CD4-positive, alpha-beta T cell treated with Interleukin-1 beta for 1 hour (primary cell): ENCODE data around the gene NLK.
"Not testable (repeated sequence)": the region's sequence is repeated elsewhere in the genome, so short reads cannot be mapped to it uniquely, and the experiment has no call there.

Experiments
- DNase-seq, 2 donors: peaks; one replicate each; pipeline ENCODE4 v3.0.0-alpha.2; 2020 to 2022

NLK gene

DNA sequence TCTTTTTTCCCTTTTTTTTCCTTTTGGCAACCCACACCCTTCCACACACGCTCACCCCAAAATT lies at the start of gene NLK:
Gene NLK, plus strand, starts transcription at position 21 of the 64 bp plus-strand sequence. CDS start 197 bp downstream, outside the sequence.
- no peak for DNase-seq

DNA sequence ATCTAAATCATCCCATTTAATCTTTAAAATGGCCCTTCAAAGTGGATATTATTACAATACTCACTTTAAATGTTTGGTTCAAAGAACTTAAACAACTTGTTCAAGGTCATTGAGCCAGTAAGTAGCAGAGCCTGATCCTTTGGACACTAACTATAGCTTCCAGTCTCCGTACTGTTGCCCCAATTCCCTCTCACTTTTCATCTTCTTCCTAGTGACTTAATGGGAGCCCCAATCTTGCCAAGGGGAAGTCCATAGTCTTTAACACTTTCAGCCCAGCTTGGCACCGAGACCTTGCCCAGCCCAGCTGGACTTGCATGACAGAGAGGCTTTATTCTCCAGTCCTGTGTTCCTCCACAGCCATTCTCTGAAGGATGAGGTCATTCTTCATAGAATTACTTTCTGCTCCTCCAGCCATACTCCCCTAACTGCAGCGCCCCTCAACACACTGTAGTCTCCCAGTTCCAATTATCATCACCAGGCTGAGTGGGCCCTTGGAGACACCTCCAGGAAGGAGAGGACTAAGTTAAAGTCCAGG lies 49.2 kb upstream of the NLK start:
- DNase-seq: no peak

GRCh38 chr17:27993723-27994310 lies 48.7 kb upstream of the NLK start:
- no peak for DNase-seq

- DNase-seq: no peak
Measured at GRCh38 chr17:27994586-27994985, 47.9 kb upstream of the NLK start.

GRCh38 chr17:27995554-27995953 lies 46.9 kb upstream of the NLK start:
- no peak for DNase-seq

- DNase-seq: no peak
Measured at GRCh38 chr17:27996202-27997043, 46.1 kb upstream of the NLK start.

DNA sequence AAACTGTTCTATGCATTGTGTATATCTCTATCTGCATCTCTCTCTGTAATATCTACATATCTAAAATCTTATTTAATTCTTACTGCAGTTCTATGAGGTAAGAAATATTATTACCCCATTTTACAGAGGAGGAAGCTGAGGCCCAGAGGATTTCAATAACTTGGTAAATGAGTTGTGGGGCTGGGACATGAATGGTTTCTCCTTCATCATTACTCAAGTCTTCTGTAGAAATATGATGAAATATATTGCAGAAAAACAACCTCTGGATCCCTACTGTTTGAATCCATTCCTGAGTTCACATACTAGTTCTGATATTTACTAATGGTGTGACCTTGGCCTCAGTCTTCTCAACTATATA lies 45.5 kb upstream of the NLK start:
- DNase-seq: no peak

- no peak for DNase-seq
Measured at GRCh38 chr17:27997522-27997921, 45.0 kb upstream of the NLK start.

GRCh38 chr17:28001149-28001548 lies 41.3 kb upstream of the NLK start:
- no peak for DNase-seq

- no peak for DNase-seq
Measured at GRCh38 chr17:28004344-28004743, 38.1 kb upstream of the NLK start.

DNA sequence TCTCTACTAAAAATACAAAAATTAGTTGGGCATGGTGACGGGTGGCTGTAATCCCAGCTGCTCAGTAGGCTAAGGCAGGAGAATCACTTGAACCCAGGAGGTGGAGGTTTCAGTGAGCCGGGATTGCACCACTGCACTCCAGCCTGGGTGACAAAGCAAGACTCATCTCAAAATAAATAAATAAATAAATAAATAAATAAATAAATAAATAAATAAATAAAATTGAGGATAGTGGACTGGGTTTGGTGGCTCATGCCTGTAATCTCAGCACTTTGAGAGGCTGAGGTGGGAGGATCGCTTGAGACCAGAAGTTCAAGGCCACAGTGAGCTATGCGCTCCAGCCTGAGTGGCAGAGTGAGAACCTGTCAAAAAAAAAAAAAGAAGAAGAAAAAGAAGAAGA lies 34.6 kb upstream of the NLK start:
- not testable (repeated sequence) for DNase-seq

GRCh38 chr17:28008513-28008912 lies 34.0 kb upstream of the NLK start:
- no peak for DNase-seq

- DNase-seq: no peak
Measured at GRCh38 chr17:28010406-28010805, 32.1 kb upstream of the NLK start.

GRCh38 chr17:28018439-28019070 lies 23.9 kb upstream of the NLK start:
- DNase-seq: no peak

- DNase-seq: no peak
Measured at GRCh38 chr17:28020515-28020914, 22.0 kb upstream of the NLK start.

DNA sequence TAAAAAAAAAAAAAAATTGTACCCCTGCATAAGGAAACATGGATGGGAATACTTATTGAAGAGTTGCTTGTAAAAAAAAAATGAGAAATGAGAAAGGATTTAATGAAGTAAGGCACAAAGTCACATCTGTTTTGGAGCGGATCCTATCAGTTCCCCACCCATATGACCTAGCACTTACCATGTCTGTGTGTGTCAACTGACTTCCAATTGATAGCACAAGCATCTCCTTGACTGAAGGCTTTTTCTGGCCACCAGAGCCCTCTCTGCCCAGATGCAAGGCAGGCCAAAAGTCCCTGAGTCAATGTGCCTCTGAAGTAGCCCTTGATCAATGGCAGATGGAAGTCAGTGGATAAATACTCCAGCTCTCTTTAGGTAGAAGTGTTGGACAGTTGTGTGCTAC lies 13.4 kb upstream of the NLK start:
- DNase-seq: no peak

GRCh38 chr17:28030386-28030785 lies 12.1 kb upstream of the NLK start:
- no peak for DNase-seq

DNA sequence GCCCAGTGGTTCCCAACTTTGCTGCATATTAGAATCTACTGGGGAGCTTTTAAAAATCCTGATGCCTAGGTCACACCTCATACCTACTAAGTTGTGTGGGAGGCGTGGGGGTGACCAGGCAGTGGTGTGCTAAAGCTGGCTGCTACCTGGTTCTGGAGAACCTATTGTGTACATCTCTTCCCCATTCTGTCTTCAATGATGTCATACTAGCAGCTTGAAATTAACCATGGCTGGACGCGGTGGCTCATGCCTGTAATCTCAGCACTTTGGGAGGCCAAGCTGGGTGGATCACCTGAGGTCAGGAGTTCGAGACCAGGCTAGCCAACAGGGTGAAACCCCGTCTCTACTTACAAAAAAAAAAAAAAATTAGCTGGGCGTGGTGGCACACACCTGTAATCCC lies 11.3 kb upstream of the NLK start:
- DNase-seq: no peak

DNA sequence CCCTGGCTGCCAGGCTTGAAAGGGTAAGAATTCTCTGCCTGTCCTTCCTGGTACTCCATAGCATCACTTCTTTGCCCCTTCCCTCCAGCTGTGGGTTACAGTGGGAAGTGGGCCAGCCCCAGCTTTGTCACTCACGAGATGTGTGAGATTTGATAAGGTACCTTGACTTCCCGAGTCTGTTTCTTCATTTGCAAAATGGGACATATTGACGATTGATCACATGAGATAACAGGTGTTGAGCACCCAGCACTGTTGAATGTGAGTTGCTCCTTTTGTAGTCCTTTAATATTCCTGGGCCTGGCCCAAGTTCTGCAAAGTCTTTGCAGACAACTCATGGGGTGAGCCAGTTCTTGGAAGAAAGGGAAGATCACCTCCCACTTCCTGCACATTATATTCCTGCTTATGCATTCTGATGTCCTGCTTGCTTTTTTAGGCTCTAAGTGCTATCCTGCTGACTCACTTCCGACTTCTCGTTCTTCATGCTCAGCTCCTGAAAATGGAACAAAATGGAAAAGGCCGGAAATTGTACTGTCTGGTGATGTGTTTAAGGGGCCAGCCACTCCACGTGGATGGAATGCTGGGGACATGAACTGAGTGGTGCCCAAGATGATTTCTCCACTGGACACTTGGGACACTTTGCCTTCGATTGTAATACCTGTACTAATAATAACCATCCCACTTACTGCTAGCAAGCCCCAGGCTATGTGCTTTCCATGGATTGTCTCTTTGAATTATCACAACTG lies 8.3 kb upstream of the NLK start:
- DNase-seq: no peak

DNA sequence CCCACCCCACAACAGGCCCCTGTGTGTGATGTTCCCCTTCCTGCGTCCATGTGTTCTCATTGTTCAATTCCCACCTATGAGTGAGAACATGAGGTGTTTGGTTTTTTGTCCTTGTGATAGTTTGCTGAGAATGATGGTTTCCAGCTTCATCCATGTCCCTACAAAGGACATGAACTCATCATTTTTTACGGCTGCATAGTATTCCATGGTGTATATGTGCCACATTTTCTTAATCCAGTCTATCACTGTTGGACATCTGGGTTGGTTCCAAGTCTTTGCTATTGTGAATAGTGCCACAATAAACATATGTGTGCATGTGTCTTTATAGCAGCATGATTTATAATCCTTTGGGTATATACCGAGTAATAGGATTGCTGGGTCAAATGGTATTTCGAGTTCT lies 7.0 kb upstream of the NLK start:
- DNase-seq: not testable (repeated sequence)

DNA sequence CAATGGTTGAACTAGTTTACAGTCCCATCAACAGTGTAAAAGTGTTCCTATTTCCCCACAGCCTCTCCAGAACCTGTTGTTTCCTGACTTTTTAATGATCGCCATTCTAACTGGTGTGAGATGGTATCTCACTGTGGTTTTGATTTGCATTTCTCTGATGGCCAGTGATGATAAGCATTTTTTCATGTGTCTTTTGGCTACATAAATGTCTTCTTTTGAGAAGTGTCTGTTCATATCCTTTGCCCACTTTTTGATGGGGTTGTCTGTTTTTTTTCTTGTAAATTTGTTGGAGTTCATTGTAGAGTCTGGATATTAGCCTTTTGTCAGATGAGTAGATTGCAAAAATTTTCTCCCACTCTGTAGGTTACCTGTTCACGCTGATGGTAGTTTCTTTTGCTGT lies 6.6 kb upstream of the NLK start:
- DNase-seq: not testable (repeated sequence)

- no peak for DNase-seq
Measured at GRCh38 chr17:28038802-28039201, 3.7 kb upstream of the NLK start.

DNA sequence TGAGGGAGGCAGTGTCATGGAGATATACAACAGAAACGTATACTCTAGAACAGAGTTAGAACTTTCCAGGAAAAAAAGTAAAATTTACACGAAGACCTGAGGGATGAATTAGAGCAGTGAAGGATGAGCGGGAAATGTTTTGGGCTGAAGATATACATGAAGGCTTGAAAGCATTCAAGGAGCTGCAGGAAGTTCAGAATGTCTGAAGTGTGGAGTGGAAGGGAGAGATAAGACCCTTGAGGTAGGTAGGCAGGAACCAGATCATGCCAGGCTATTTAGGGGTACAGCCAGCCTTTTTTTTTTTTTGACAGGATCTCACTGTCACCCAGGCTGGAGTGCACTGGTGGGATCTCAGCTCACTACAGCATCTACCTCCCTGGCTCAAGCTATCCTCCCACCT lies 3.2 kb upstream of the NLK start:
- DNase-seq: no peak

DNA sequence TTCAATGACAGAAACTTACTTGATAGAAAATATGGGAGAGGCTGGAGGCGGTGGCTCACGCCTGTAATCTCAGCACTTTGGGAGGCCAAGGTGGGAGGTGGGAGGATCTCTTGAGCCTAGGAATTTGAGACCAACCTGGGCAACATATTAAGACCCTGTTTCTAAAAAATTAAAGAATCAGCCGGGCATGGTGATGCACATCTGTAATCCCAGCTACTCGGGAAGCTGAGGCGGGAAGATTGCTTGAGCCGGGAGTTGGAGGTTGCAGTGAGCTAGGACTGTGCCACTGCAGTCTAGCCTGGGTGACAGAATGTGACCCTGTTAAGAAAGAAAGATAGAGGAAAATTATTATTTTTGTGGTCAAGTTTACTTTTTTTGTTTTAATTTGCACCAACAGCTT lies 2.1 kb upstream of the NLK start:
- DNase-seq: no peak
